WTC11 (cell line): ENCODE measurements around the gene CTTN.

Experiments used
- CTCF ChIP-seq: fragments of 200-600 bp; IDR thresholded peaks from 2 replicates; pipeline ENCODE4 v1.8.0; 2022; ENCODE audit warnings: antibody characterized with exemption
- E2F1 ChIP-seq: sonication (generic); formaldehyde crosslinking; IDR thresholded peaks from 2 replicates; pipeline ENCODE4 v1.8.0; 2022; ENCODE audit warnings: mild to moderate bottlenecking, missing genetic modification reagents
- SP1 ChIP-seq: sonication (generic); formaldehyde crosslinking; conservative IDR thresholded peaks from 2 replicates; pipeline ENCODE4 v1.8.1; 2022; ENCODE audit warnings: missing genetic modification reagents
- USF2 ChIP-seq: sonication (generic); formaldehyde crosslinking; IDR thresholded peaks from 2 replicates; pipeline ENCODE4 v1.8.1; 2023; ENCODE audit warnings: mild to moderate bottlenecking, missing genetic modification reagents, moderate library complexity
- ZNF416 ChIP-seq: fragments of 250-450 bp; sonication (Bioruptor Pico); IDR thresholded peaks from 2 replicates; pipeline ENCODE4 v1.9.0; 2021; ENCODE audit warnings: mild to moderate bottlenecking, inconsistent platforms
- TF ChIP-seq, protein P1 (sequence below): sonication (generic); formaldehyde crosslinking; IDR thresholded peaks from 2 replicates; pipeline ENCODE4 v1.8.1; 2023; ENCODE audit warnings: mild to moderate bottlenecking, missing genetic modification reagents, moderate library complexity

DNA sequence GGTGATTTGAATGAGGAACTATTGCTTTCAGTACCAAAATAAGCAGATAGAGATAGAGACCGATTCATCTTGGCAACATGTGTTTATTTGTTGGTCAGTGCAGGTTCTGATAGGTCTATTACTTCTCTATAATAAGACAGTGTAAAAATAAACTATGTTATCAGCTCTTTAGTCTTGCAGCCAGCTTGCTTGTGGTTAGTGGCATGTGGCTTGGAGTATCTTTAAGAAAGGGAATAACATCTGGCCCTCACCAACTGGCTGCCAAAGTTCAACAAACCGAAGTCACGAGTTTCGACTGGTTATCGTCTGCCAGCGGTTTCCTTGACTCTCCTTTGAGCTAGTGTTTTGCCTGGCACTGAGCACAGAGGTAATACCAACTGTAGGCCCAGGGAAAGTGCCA, 71.8 kb downstream of the CTTN start:
- TF ChIP-seq CTCF (no peak), USF2 (CRISPR knock-in tag) (no peak), ZNF416 (CRISPR knock-in tag) (no peak), E2F1 (CRISPR knock-in tag) (no peak), SP1 (CRISPR knock-in tag) (no peak)
- TF ChIP-seq, protein P1, sequence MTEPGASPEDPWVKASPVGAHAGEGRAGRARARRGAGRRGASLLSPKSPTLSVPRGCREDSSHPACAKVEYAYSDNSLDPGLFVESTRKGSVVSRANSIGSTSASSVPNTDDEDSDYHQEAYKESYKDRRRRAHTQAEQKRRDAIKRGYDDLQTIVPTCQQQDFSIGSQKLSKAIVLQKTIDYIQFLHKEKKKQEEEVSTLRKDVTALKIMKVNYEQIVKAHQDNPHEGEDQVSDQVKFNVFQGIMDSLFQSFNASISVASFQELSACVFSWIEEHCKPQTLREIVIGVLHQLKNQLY: no peak
